Dendritic cell treated with granulocyte-macrophage colony-stimulating factor and Interleukin-4, amounts not matched to agents 40 ng/mL and 50 ng/mL, for 4 days (primary cell): Measurements from ENCODE around the gene NOTCH4.
"Not testable (repeated sequence)": the region's sequence is repeated elsewhere in the genome, so short reads cannot be mapped to it uniquely, and the experiment has no call there.

Source experiments
- H3K27ac Mint-ChIP-seq: one replicate; pipeline ENCODE4 v1.8.0; 2022; ENCODE audit warnings: mild to moderate bottlenecking, mixed read lengths
- H3K27me3 Mint-ChIP-seq: one replicate; pipeline ENCODE4 v1.8.0; 2022; ENCODE audit warnings: mild to moderate bottlenecking, mixed read lengths
- H3K36me3 Mint-ChIP-seq: one replicate; pipeline ENCODE4 v1.8.0; 2022; ENCODE audit warnings: low read depth, mixed read lengths
- H3K4me1 Mint-ChIP-seq: one replicate; pipeline ENCODE4 v1.8.0; 2022; ENCODE audit warnings: low read depth, mixed read lengths
- H3K4me3 Mint-ChIP-seq: one replicate; pipeline ENCODE4 v1.8.0; 2022; ENCODE audit warnings: mild to moderate bottlenecking, moderate library complexity, mixed read lengths
- H3K9me3 Mint-ChIP-seq: one replicate; pipeline ENCODE4 v1.8.0; 2022; ENCODE audit warnings: mixed read lengths
- intact Hi-C: fragments of 100-400 bp; cut with micrococcal nuclease; formaldehyde crosslinking; loops from one replicate; pipeline ENCODE4 v1.15.0; 2022

NOTCH4 gene

GRCh38 chr6:32187009-32187709 is 36.7 kb downstream of the NOTCH4 start:
- H3K27me3 Mint-ChIP-seq: no peaks in the 10 kb centered on the region
- peaks cover 69% of the 10 kb centered on the region for H3K4me1 Mint-ChIP-seq
- intact Hi-C loops: no loop called here
- H3K36me3 Mint-ChIP-seq: peaks cover 90% of the 10 kb centered on the region
- peak overlapping the region; percentile 93 for H3K27ac Mint-ChIP-seq
- H3K9me3 Mint-ChIP-seq: no peaks in the 10 kb centered on the region
- peak overlapping the region; percentile 95 for H3K4me3 Mint-ChIP-seq

GRCh38 chr6:32186151-32186840 is 37.6 kb downstream of the NOTCH4 start:
- peaks cover 90% of the 10 kb centered on the region for H3K36me3 Mint-ChIP-seq
- H3K4me1 Mint-ChIP-seq: peaks cover 69% of the 10 kb centered on the region
- H3K27ac Mint-ChIP-seq: peak overlapping the region; percentile 93
- H3K27me3 Mint-ChIP-seq, H3K9me3 Mint-ChIP-seq, intact Hi-C loops: not testable (repeated sequence)
- H3K4me3 Mint-ChIP-seq: peak overlapping the region; percentile 95

- intact Hi-C loops, H3K9me3 Mint-ChIP-seq, H3K27me3 Mint-ChIP-seq: not testable (repeated sequence)
- H3K4me1 Mint-ChIP-seq: peaks cover 69% of the 10 kb centered on the region
- H3K4me3 Mint-ChIP-seq: peak overlapping the region; percentile 65
- peak overlapping the region; percentile 93 for H3K27ac Mint-ChIP-seq
- peaks cover 90% of the 10 kb centered on the region for H3K36me3 Mint-ChIP-seq
Observed at GRCh38 chr6:32185681-32186131, 38.2 kb downstream of the NOTCH4 start.

- Mint-ChIP-seq H3K4me3 (no peak within 1 kb of the TSS), H3K4me1 (peaks cover 84% of the 10 kb centered on the region), H3K27ac (peak within 1 kb of the TSS; percentile 69), H3K9me3 (no peaks in the 10 kb centered on the region), H3K27me3 (no peaks in the 10 kb centered on the region), H3K36me3 (peaks cover 93% of the 10 kb centered on the region)
- intact Hi-C loops: no loop called here
Observed at GRCh38 chr6:32184084-32184640, 39.7 kb downstream of the NOTCH4 start, which contains the start of gene AGER. AGER (minus strand) TSS chr6:32184253; CDS start chr6:32184222, 31 bp downstream.

- Mint-ChIP-seq H3K36me3 (peaks cover 93% of the 10 kb centered on the region), H3K27ac (peak overlapping the region; percentile 42)
- intact Hi-C loops: no loop called here
Observed at GRCh38 chr6:32183483-32184083, 40.3 kb downstream of the NOTCH4 start.

GRCh38 chr6:32183030-32183429 is 40.8 kb downstream of the NOTCH4 start:
- H3K27ac Mint-ChIP-seq: peak overlapping the region; percentile 69
- H3K4me1 Mint-ChIP-seq: peaks cover 82% of the 10 kb centered on the region
- H3K4me3 Mint-ChIP-seq: no peak overlapping the region
- H3K27me3 Mint-ChIP-seq: no peaks in the 10 kb centered on the region
- H3K9me3 Mint-ChIP-seq: no peaks in the 10 kb centered on the region
- intact Hi-C loops: no loop called here
- H3K36me3 Mint-ChIP-seq: peaks cover 93% of the 10 kb centered on the region

More at GRCh38 chr6:32183483-32184083, 40.3 kb downstream of the NOTCH4 start:
- H3K9me3 Mint-ChIP-seq: no peaks in the 10 kb centered on the region
- H3K4me3 Mint-ChIP-seq: no peak overlapping the region
- H3K4me1 Mint-ChIP-seq: peaks cover 84% of the 10 kb centered on the region
- no peaks in the 10 kb centered on the region for H3K27me3 Mint-ChIP-seq

GRCh38 chr6:32182555-32182981 is 41.3 kb downstream of the NOTCH4 start:
- Mint-ChIP-seq H3K36me3 (peaks cover 90% of the 10 kb centered on the region), H3K27me3 (no peaks in the 10 kb centered on the region), H3K4me3 (no peak overlapping the region), H3K27ac (peak overlapping the region; percentile 69), H3K9me3 (no peaks in the 10 kb centered on the region), H3K4me1 (peaks cover 77% of the 10 kb centered on the region)
- intact Hi-C loops: no loop called here

GRCh38 chr6:32181915-32182529 is 41.8 kb downstream of the NOTCH4 start:
- no peaks in the 10 kb centered on the region for H3K9me3 Mint-ChIP-seq
- no peak overlapping the region for H3K4me3 Mint-ChIP-seq
- intact Hi-C loops: no loop called here
- peak overlapping the region; percentile 69 for H3K27ac Mint-ChIP-seq
- no peaks in the 10 kb centered on the region for H3K27me3 Mint-ChIP-seq
- peaks cover 74% of the 10 kb centered on the region for H3K4me1 Mint-ChIP-seq
- H3K36me3 Mint-ChIP-seq: peaks cover 84% of the 10 kb centered on the region

- H3K9me3 Mint-ChIP-seq: no peaks in the 10 kb centered on the region
- peak overlapping the region; percentile 86 for H3K27ac Mint-ChIP-seq
- intact Hi-C loops: no loop called here
- H3K27me3 Mint-ChIP-seq: no peaks in the 10 kb centered on the region
- peaks cover 74% of the 10 kb centered on the region for H3K4me1 Mint-ChIP-seq
- peaks cover 76% of the 10 kb centered on the region for H3K36me3 Mint-ChIP-seq
- H3K4me3 Mint-ChIP-seq: no peak overlapping the region
Observed at GRCh38 chr6:32181148-32181702, 42.6 kb downstream of the NOTCH4 start.

- H3K4me3 Mint-ChIP-seq: peak overlapping the region; percentile 91
- peak overlapping the region; percentile 86 for H3K27ac Mint-ChIP-seq
- H3K36me3 Mint-ChIP-seq: peaks cover 73% of the 10 kb centered on the region
- peaks cover 75% of the 10 kb centered on the region for H3K4me1 Mint-ChIP-seq
- intact Hi-C loops: loop anchor here (5.0 kb wide), 1 partner anchor 53 kb away; the partner anchor contains the start of gene ATF6B
- no peaks in the 10 kb centered on the region for H3K27me3 Mint-ChIP-seq
- H3K9me3 Mint-ChIP-seq: no peaks in the 10 kb centered on the region
Observed at GRCh38 chr6:32179766-32180405, 44.0 kb downstream of the NOTCH4 start.

- Mint-ChIP-seq H3K4me3 (peak overlapping the region; percentile 91), H3K9me3 (no peaks in the 10 kb centered on the region), H3K27me3 (no peaks in the 10 kb centered on the region), H3K27ac (peak overlapping the region; percentile 86), H3K36me3 (peaks cover 66% of the 10 kb centered on the region), H3K4me1 (peaks cover 79% of the 10 kb centered on the region)
- intact Hi-C loops: loop anchor here (1.0 to 5.0 kb wide), 2 partner anchors 17 to 51 kb away; partner anchors contain the start of gene ATF6B
Observed at GRCh38 chr6:32178547-32179440, 45.1 kb downstream of the NOTCH4 start.
